Naive B cell (primary cell): ENCODE data around the gene PKNOX2. TPM values are rescaled to one million over a fixed set of nuclear protein-coding genes. Genes with fewer than 3 reads are reported as not detected.
A peak's percentile ranks its signal among the peaks of the same experiment; 100 is the strongest.

ENCODE experiments used
- ATAC-seq, 2 donors: fragments of 150-1000 bp; cut with Tn5 transposase; 2 replicates each; pipeline ENCODE4 v1.10.0; 2021; ENCODE audit warnings: low read depth in 2 of 2, mild to moderate bottlenecking in 2 of 2, moderate library complexity in 2 of 2
- DNase-seq: peaks from one replicate; pipeline ENCODE4 v3.0.0; 2022
- H3K27ac Mint-ChIP-seq, 6 donors: one replicate each; pipeline ENCODE4 v1.8.0; 2020 to 2022; ENCODE audit warnings: mild to moderate bottlenecking in 6 of 6, mixed read lengths in 6 of 6, moderate library complexity in 5 of 6, inconsistent platforms in 2 of 6
- H3K27me3 Mint-ChIP-seq, 3 donors: one replicate each; pipeline ENCODE4 v1.8.0; 2021 to 2022; ENCODE audit warnings: mixed read lengths in 3 of 3, mild to moderate bottlenecking in 1 of 3
- H3K36me3 Mint-ChIP-seq, 2 donors: one replicate each; pipeline ENCODE4 v1.8.0; 2020 to 2022; ENCODE audit warnings: mixed read lengths in 2 of 2, inconsistent platforms in 1 of 2, mild to moderate bottlenecking in 1 of 2
- H3K4me1 Mint-ChIP-seq, 3 donors: one replicate each; pipeline ENCODE4 v1.8.0; 2020 to 2022; ENCODE audit warnings: mixed read lengths in 3 of 3, inconsistent platforms in 1 of 3, mild to moderate bottlenecking in 1 of 3, moderate library complexity in 1 of 3
- H3K4me3 Mint-ChIP-seq, 8 donors: one replicate each; pipeline ENCODE4 v1.8.0; 2020 to 2022; ENCODE audit warnings: mild to moderate bottlenecking in 8 of 8, mixed read lengths in 8 of 8, moderate library complexity in 8 of 8, inconsistent platforms in 2 of 8
- H3K9me3 Mint-ChIP-seq, 7 donors: one replicate each; pipeline ENCODE4 v1.8.0; 2020 to 2022; ENCODE audit warnings: mixed read lengths in 7 of 7, mild to moderate bottlenecking in 5 of 7, inconsistent platforms in 2 of 7, moderate library complexity in 1 of 7
- polyA plus RNA-seq, 6 donors: library from polyadenylated mRNA; unstranded; fragments of 300-500 nt; fragmentation: Illumina TruSeq; gene quantifications; one replicate each; pipeline ENCODE4 v1.2.3, GENCODE V29; 2021; ENCODE audit warnings: low read depth in 6 of 6

Gene PKNOX2
- polyA plus RNA-seq, 6 donors from 2014 or later: not detected

- Mint-ChIP-seq H3K4me3 (peak overlapping the region in 1 of 8 donors; percentile 54), H3K27me3 (peaks cover 21 to 52% (median 34%) of the 10 kb centered on the region in 3 donors), H3K4me1 (peaks cover 0 to 3% (median 0%) of the 10 kb centered on the region in 3 donors), H3K36me3 (no peaks in the 10 kb centered on the region), H3K9me3 (no peaks in the 10 kb centered on the region), H3K27ac (no peak overlapping the region)
- ATAC-seq (no peak), DNase-seq (no peak)
These were observed 249.6 kb downstream of the PKNOX2 start for GRCh38 chr11:125414121-125414520.

DNA sequence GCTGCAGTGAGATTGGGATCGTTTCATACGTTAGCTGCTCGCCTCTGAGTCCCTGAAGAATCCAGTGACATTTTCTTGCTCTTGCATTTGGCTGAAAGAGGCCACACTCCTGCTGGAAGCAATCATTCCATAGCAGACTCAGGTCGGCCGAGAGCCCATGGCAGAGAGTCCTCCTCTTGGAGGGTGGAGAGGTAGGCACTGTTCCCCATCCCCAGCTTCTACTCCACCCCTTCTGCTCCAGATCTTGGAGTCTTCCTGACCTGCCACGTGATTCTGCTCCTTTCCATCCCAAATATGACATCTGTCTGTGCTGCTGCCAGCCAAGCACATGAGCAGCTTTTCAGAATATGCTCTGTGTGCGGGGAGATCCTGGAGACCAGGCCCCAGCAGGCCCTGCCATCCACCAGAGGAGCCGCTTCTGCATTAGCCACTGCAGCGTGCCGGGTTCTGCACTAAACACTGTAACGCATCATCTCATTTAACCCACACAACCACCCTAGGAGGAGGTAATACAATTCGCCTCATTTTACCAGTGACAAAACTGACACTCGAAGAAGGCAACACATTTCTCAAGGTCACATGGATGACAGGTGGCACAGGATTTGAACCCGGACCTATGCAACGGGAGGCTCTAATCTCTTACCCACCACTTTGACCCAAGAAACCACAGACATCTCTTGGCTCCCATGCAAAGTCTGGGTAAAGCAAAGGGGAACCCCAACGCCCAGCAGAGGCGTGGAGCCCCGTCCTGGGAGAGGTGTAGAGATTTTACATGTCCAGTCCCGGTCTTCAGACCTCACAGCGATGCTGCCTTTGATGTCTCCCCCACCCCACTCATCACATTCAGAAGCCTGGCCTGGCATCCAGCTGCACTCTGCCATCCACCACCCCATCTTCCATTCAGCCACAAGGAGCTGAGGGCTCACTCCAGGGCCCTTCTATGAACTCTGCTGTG lies 252.7 kb downstream of the PKNOX2 start:
- ATAC-seq (no peak), DNase-seq (no peak)
- Mint-ChIP-seq H3K4me1 (no peaks in the 10 kb centered on the region), H3K27me3 (peaks cover 22 to 44% (median 28%) of the 10 kb centered on the region in 3 donors), H3K9me3 (no peaks in the 10 kb centered on the region), H3K4me3 (no peak overlapping the region), H3K27ac (peak overlapping the region in 1 of 6 donors; percentile 70), H3K36me3 (no peaks in the 10 kb centered on the region)

- no peaks in the 10 kb centered on the region for H3K36me3 Mint-ChIP-seq
- H3K27ac Mint-ChIP-seq: no peak overlapping the region
- no peaks in the 10 kb centered on the region for H3K4me1 Mint-ChIP-seq
- no peak for DNase-seq
- no peak for ATAC-seq
- H3K9me3 Mint-ChIP-seq: no peaks in the 10 kb centered on the region
- H3K4me3 Mint-ChIP-seq: no peak overlapping the region
- H3K27me3 Mint-ChIP-seq: peaks cover 21 to 35% (median 22%) of the 10 kb centered on the region in 3 donors
These were observed 253.8 kb downstream of the PKNOX2 start for GRCh38 chr11:125418396-125418795.

- no peaks in the 10 kb centered on the region for H3K36me3 Mint-ChIP-seq
- H3K4me1 Mint-ChIP-seq: no peaks in the 10 kb centered on the region
- no peak overlapping the region for H3K4me3 Mint-ChIP-seq
- ATAC-seq (no peak), DNase-seq (no peak)
- no peak overlapping the region for H3K27ac Mint-ChIP-seq
- H3K9me3 Mint-ChIP-seq: no peaks in the 10 kb centered on the region
- H3K27me3 Mint-ChIP-seq: peaks cover 32 to 50% (median 33%) of the 10 kb centered on the region in 3 donors
These were observed 258.1 kb downstream of the PKNOX2 start for GRCh38 chr11:125422681-125423080.

GRCh38 chr11:125423247-125423849 lies 258.8 kb downstream of the PKNOX2 start:
- Mint-ChIP-seq H3K4me1 (no peaks in the 10 kb centered on the region), H3K36me3 (no peaks in the 10 kb centered on the region), H3K4me3 (no peak overlapping the region), H3K27me3 (peaks cover 31 to 45% (median 33%) of the 10 kb centered on the region in 3 donors), H3K27ac (peak overlapping the region in 2 of 6 donors; percentile 6 to 34), H3K9me3 (no peaks in the 10 kb centered on the region)
- DNase-seq (no peak), ATAC-seq (no peak)

GRCh38 chr11:125425601-125426000 lies 261.1 kb downstream of the PKNOX2 start:
- Mint-ChIP-seq H3K4me1 (no peaks in the 10 kb centered on the region), H3K36me3 (no peaks in the 10 kb centered on the region), H3K4me3 (no peak overlapping the region), H3K9me3 (no peaks in the 10 kb centered on the region), H3K27ac (no peak overlapping the region), H3K27me3 (peaks cover 28 to 54% (median 43%) of the 10 kb centered on the region in 3 donors)
- no peak for DNase-seq
- ATAC-seq: no peak

GRCh38 chr11:125426818-125427528 lies 262.4 kb downstream of the PKNOX2 start:
- no peak overlapping the region for H3K27ac Mint-ChIP-seq
- no peak for DNase-seq
- H3K4me1 Mint-ChIP-seq: no peaks in the 10 kb centered on the region
- no peaks in the 10 kb centered on the region for H3K36me3 Mint-ChIP-seq
- no peak for ATAC-seq
- no peak overlapping the region for H3K4me3 Mint-ChIP-seq
- H3K9me3 Mint-ChIP-seq: no peaks in the 10 kb centered on the region
- H3K27me3 Mint-ChIP-seq: peaks cover 29 to 51% (median 37%) of the 10 kb centered on the region in 3 donors

DNA sequence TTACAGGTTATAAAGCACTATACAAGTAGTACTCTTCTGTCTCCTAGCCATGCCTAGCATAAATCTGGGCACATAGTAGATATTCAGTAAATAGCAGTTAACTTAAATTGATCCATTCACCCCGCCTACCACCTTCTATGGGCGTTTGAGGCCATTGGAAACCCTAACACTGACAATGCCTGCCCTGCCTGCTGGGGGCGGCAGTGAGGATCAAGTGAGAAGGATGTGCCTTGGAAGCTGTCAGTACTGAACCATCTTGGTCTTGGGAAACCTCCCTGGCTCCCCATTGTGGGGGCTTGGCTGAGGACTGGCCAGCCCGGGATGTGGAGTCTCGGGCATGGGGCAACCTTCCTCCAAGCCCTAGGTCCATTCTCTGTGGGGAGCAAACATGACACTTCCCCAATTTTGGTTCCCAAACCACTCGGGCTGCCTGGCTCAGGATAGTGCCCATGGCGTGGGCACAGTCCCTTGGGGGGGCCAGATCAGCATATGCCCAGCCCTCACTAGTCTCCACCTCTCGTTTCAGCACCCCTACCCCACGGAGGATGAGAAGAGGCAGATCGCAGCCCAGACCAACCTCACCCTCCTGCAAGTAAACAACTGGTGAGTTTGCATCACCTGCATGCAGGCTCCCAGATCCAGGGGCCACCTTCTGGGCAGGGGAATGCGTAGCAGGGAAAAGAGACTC lies 264.1 kb downstream of the PKNOX2 start:
- Mint-ChIP-seq H3K27me3 (peaks cover 29 to 61% (median 31%) of the 10 kb centered on the region in 3 donors), H3K27ac (no peak overlapping the region), H3K4me1 (peaks cover 0 to 7% (median 0%) of the 10 kb centered on the region in 3 donors), H3K9me3 (no peaks in the 10 kb centered on the region), H3K4me3 (no peak overlapping the region), H3K36me3 (no peaks in the 10 kb centered on the region)
- DNase-seq (no peak), ATAC-seq (no peak)

DNA sequence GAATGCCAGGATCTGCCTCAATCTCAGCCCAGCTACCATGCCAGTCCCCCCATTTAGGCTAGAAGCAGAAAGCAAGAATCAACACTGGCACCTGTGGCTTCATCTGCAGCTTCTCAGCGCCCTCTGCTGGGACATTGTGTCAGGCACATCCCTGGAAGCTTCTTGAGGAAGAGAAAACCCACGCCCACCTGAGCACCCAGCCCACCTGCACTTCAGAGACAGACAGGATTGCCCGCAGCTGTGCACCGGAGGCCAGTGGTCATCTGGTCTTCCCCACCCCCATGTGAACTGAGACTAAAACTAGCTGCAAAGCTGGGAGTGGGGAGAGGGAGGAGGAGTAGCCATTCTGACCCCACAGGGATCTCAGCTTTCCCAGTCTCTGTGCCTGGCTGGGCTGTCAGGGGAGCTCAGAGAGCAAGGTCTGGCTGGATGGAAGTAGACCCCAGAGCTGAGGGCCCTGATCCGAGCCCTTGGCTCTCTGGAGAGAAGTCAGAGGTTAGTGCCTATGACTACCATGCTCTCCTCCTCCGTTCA lies 264.7 kb downstream of the PKNOX2 start:
- no peak for DNase-seq
- peaks cover 0 to 8% (median 0%) of the 10 kb centered on the region in 3 donors for H3K4me1 Mint-ChIP-seq
- no peaks in the 10 kb centered on the region for H3K36me3 Mint-ChIP-seq
- no peak for ATAC-seq
- no peaks in the 10 kb centered on the region for H3K9me3 Mint-ChIP-seq
- H3K27ac Mint-ChIP-seq: no peak overlapping the region
- H3K4me3 Mint-ChIP-seq: no peak overlapping the region
- peaks cover 29 to 65% (median 31%) of the 10 kb centered on the region in 3 donors for H3K27me3 Mint-ChIP-seq

- H3K27ac Mint-ChIP-seq: no peak overlapping the region
- no peaks in the 10 kb centered on the region for H3K36me3 Mint-ChIP-seq
- H3K4me1 Mint-ChIP-seq: peaks cover 0 to 8% (median 2%) of the 10 kb centered on the region in 3 donors
- ATAC-seq (no peak), DNase-seq (no peak)
- H3K9me3 Mint-ChIP-seq: no peaks in the 10 kb centered on the region
- H3K4me3 Mint-ChIP-seq: peak overlapping the region in 1 of 8 donors; percentile 5
- H3K27me3 Mint-ChIP-seq: peaks cover 24 to 62% (median 31%) of the 10 kb centered on the region in 3 donors
These were observed 265.5 kb downstream of the PKNOX2 start for GRCh38 chr11:125429807-125430678.

DNA sequence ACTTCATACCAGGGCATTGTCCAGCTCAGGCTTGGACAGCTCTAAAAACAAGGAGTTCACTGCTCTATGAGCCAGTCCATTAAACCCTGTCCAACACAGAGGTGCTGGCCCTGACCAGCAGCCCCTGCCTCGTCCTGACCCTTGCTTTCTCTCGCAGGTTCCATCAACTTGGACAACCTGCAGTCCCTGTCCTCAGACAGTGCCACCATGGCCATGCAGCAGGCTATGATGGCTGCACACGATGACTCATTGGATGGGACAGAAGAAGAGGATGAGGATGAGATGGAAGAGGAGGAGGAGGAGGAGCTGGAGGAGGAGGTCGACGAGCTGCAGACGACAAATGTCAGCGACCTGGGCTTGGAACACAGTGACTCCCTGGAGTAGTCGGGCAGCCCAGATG lies 266.5 kb downstream of the PKNOX2 start:
- peaks cover 0 to 8% (median 2%) of the 10 kb centered on the region in 3 donors for H3K4me1 Mint-ChIP-seq
- H3K4me3 Mint-ChIP-seq: no peak overlapping the region
- H3K27me3 Mint-ChIP-seq: peaks cover 22 to 63% (median 25%) of the 10 kb centered on the region in 3 donors
- H3K9me3 Mint-ChIP-seq: no peaks in the 10 kb centered on the region
- H3K36me3 Mint-ChIP-seq: no peaks in the 10 kb centered on the region
- no peak overlapping the region for H3K27ac Mint-ChIP-seq
- no peak for DNase-seq
- peak in 1 of 2 donors; percentile 20 for ATAC-seq

GRCh38 chr11:125431481-125431880 lies 266.9 kb downstream of the PKNOX2 start:
- Mint-ChIP-seq H3K4me1 (peaks cover 0 to 8% (median 2%) of the 10 kb centered on the region in 3 donors), H3K27ac (no peak overlapping the region), H3K36me3 (no peaks in the 10 kb centered on the region), H3K4me3 (no peak overlapping the region), H3K9me3 (no peaks in the 10 kb centered on the region), H3K27me3 (peaks cover 21 to 58% (median 25%) of the 10 kb centered on the region in 3 donors)
- ATAC-seq (peak; percentile 14 to 27), DNase-seq (no peak)
